GM12878 (cell line): ENCODE measurements around the gene STK4.

ENCODE experiments used
- ASH2L ChIP-seq: fragments of 300-600, 200-600 bp; sonication (generic); IDR thresholded peaks from 2 replicates; pipeline ENCODE4 v1.6.1; 2017; ENCODE audit warnings: low read depth, mild to moderate bottlenecking, borderline replicate concordance
- CHD1 ChIP-seq: IDR thresholded peaks from 2 replicates; pipeline ENCODE4 v1.6.1; 2012; ENCODE audit warnings: low read depth, low read length, improper control_type of control experiment
- CTCF ChIP-seq, 3 experiments: IDR thresholded peaks in 2 of 3; conservative IDR thresholded peaks in 1 of 3; 2 replicates each; pipeline ENCODE4 v1.5.1; 2011; ENCODE audit warnings: low read depth in 3 of 3, low read length in 3 of 3, mild to moderate bottlenecking in 3 of 3, control low read depth in 2 of 3, moderate library complexity in 2 of 3, inconsistent platforms in 1 of 3, mixed read lengths in 1 of 3; ENCODE audit not compliant: control insufficient read depth in 2 of 3, insufficient read depth in 1 of 3; ENCODE audit errors: extremely low read depth in 1 of 3
- ESRRA ChIP-seq: IDR thresholded peaks from 2 replicates; pipeline ENCODE4 v1.6.1; 2012; ENCODE audit warnings: mild to moderate bottlenecking, low read length, improper control_type of control experiment
- ETV6 ChIP-seq, 2 experiments: fragments of 450-650 bp in 1 of 2; IDR thresholded peaks in 1 of 2; conservative IDR thresholded peaks in 1 of 2; 2 replicates each; pipeline ENCODE4 v1.6.1; 2014; ENCODE audit warnings: antibody characterized with exemption in 1 of 2, borderline replicate concordance in 1 of 2, low read depth in 1 of 2, mild to moderate bottlenecking in 1 of 2, moderate library complexity in 1 of 2
- EZH2 ChIP-seq: IDR thresholded peaks from 2 replicates; pipeline ENCODE4 v1.6.1; 2012; ENCODE audit warnings: low read depth, mild to moderate bottlenecking, control low read depth, inconsistent platforms, low read length, borderline replicate concordance; ENCODE audit not compliant: control insufficient read depth
- SKIL ChIP-seq: fragments of 450-650 bp; IDR thresholded peaks from 2 replicates; pipeline ENCODE4 v1.6.1; 2017; ENCODE audit warnings: mild to moderate bottlenecking, low read depth, inconsistent platforms; ENCODE audit not compliant: poor library complexity, severe bottlenecking
- SP1 ChIP-seq: IDR thresholded peaks from one replicate; pipeline ENCODE4 v1.6.1; 2011; ENCODE audit warnings: low read depth, low read length
- TCF7 ChIP-seq: IDR thresholded peaks from 2 replicates; pipeline ENCODE4 v1.6.1; 2014; ENCODE audit warnings: antibody characterized with exemption, borderline replicate concordance
- ZNF24 ChIP-seq: fragments of 450-650 bp; IDR thresholded peaks from 2 replicates; pipeline ENCODE4 v1.6.1; 2017; ENCODE audit warnings: antibody characterized with exemption, mild to moderate bottlenecking
- ZNF384 ChIP-seq: IDR thresholded peaks from 2 replicates; pipeline ENCODE4 v1.6.1; 2012; ENCODE audit warnings: low read depth, mild to moderate bottlenecking, low read length, improper control_type of control experiment, borderline replicate concordance

- no peak for TF ChIP-seq ESRRA
- no peak for TF ChIP-seq ETV6 (conservative IDR thresholded peaks at IDR 0.05 in 1 of 2, IDR thresholded peaks at IDR 0.05 in 1 of 2; ENCODE audit: borderline replicate concordance in 1 of 2, low read depth in 1 of 2)
- TF ChIP-seq TCF7: no peak
- TF ChIP-seq ZNF24: no peak
- TF ChIP-seq CTCF (IDR thresholded peaks at IDR 0.05 in 2 of 3, conservative IDR thresholded peaks at IDR 0.05 in 1 of 3; ENCODE audit: control insufficient read depth in 2 of 3, extremely low read depth in 1 of 3, insufficient read depth in 1 of 3, low read depth in 3 of 3, low read length in 3 of 3): no peak
- TF ChIP-seq ASH2L: no peak
- TF ChIP-seq EZH2: no peak
- no peak for TF ChIP-seq CHD1
- no peak for TF ChIP-seq ZNF384
- TF ChIP-seq SP1: no peak
- no peak for TF ChIP-seq SKIL
Measured at GRCh38 chr20:45056473-45057173, 90.3 kb downstream of the STK4 start.
